NOMO-1 (cell line): ENCODE results near the gene ARSD.
A peak's percentile ranks its signal among the peaks of the same experiment; 100 is the strongest.
"Not testable (repeated sequence)": the region's sequence is repeated elsewhere in the genome, so short reads cannot be mapped to it uniquely, and the experiment has no call there.

Experiments used
- DNase-seq, 2 experiments: peaks; one replicate each; lab custom pipeline; 2025; ENCODE audit not compliant: unreplicated experiment in 2 of 2; lab: John Stamatoyannopoulos, UW

Gene ARSD, protein sequence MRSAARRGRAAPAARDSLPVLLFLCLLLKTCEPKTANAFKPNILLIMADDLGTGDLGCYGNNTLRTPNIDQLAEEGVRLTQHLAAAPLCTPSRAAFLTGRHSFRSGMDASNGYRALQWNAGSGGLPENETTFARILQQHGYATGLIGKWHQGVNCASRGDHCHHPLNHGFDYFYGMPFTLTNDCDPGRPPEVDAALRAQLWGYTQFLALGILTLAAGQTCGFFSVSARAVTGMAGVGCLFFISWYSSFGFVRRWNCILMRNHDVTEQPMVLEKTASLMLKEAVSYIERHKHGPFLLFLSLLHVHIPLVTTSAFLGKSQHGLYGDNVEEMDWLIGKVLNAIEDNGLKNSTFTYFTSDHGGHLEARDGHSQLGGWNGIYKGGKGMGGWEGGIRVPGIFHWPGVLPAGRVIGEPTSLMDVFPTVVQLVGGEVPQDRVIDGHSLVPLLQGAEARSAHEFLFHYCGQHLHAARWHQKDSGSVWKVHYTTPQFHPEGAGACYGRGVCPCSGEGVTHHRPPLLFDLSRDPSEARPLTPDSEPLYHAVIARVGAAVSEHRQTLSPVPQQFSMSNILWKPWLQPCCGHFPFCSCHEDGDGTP

DNA sequence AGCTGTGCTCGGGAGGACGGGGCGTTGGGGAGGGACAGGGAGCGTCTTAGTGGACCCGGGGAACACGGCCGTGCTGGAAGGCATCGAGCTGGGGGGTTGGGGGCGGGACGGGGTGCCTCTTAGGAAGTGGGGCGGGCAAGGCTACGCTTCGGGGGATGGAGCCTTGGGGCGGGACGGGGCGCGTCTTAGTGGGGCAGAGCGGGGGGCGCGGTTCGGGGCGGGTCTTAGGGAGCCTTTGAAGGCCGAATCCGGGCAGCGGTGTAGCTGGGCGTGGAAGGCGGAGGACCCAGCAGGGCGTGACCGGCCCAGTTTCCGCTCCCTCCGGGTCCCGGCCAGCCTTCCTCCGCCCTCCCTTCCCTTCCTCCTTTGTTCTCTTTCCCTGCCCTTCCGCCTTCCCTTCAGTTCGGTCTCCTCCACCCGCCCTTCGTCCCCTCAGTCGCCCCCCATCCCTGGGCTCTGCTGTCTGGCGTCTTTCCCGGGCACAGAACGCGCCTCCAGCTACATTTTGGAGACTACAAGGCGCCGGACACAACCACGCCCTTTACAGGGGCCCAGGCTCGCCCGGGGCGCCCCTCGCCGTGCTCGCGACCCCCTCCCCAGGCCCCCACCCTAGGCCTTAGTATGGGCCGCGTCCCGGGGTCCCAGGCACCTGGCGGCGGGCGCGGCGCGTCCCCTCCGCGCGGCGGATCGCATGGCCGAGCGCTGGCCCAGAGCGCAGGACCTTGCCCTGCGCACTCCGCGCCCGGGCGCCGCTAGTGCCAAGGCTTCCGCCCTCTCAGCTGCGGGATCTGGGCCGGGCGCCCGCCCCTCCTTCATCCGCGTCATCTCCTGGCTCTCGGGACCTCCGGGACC, at the start of gene ARSD:
Gene ARSD, minus strand, starts transcription at position 757 of the 852 bp plus-strand sequence. Its CDS starts 64 bp downstream, at position 693.
- peak; percentile 94 to 96 for DNase-seq

DNA sequence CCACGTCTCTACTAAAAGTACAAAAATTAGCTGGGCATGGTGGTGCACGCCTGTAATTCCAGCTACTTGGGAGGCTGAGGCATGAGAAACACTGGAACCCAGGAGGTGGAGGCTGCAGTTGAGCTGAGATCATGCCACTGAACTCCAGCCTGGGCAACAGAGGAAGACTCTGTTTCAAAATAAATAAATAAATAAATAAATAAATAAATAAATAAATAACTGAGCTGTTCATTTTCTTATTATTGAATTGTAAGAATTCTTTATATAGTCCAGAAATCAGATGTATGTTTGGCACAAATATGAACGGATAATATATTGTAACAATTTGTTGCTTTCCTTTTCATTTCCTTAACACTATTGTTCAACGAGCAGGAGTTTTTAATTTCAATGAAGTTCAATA, 49.5 kb upstream of the ARSD start:
- DNase-seq, result not testable (repeated sequence)

DNA sequence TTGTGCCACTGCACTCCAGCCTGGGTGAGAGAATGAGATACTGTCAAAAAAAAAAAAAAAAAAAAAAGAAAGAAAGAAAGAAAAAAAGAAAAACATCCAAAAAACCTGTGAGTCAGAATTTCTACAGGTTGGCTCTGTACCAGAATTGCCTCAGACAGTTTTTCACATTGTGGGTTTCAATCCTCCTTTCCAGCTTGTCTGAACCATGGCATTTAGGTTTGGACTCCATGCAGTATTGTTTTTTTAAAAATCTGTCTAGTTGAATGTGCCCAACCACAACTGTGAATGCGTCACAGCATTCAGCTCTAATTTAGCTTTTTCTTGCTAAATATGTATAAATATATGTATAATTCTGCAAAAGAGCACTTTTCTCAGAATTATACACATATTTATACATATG, 45.8 kb upstream of the ARSD start:
- DNase-seq, result no peak

DNA sequence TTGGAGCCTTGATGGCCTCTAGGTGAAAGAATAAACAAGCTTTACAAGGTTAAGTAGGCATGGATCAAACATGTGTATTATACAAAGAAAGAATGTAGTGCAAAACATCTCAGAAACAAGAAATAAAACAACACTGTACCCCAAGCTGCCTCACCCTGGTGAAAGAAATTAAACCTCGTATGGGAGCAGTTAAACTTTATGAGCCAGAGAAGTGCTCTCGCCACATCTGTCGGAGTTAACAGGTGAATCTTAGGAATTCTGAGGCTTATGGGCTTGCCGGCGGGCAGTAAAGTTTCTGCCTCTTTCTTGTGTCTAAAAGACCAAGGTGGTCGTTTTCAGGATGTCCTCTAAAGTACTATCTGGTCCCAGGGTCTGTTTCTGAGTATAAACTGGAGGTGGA, 43.3 kb upstream of the ARSD start:
- no peak for DNase-seq

DNA sequence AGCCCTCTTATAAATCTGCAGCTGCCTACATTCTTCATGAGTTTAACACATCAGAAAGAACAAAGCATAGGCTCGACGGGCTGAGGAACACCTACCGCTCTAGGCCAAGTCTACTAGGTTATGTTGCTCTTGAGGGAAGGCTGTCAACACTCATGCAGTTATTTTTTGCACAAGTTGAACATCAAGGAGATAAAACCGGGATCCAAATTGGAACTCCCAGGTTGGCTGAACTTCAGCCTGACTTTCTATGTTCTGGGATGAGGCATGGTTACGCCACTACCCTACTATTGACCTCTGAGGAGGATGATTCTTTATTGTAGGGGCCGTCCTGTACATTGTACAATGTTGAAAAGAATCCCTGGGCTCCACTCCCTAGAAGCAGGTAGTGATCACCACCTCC, 39.9 kb upstream of the ARSD start:
- DNase-seq, result no peak

DNA sequence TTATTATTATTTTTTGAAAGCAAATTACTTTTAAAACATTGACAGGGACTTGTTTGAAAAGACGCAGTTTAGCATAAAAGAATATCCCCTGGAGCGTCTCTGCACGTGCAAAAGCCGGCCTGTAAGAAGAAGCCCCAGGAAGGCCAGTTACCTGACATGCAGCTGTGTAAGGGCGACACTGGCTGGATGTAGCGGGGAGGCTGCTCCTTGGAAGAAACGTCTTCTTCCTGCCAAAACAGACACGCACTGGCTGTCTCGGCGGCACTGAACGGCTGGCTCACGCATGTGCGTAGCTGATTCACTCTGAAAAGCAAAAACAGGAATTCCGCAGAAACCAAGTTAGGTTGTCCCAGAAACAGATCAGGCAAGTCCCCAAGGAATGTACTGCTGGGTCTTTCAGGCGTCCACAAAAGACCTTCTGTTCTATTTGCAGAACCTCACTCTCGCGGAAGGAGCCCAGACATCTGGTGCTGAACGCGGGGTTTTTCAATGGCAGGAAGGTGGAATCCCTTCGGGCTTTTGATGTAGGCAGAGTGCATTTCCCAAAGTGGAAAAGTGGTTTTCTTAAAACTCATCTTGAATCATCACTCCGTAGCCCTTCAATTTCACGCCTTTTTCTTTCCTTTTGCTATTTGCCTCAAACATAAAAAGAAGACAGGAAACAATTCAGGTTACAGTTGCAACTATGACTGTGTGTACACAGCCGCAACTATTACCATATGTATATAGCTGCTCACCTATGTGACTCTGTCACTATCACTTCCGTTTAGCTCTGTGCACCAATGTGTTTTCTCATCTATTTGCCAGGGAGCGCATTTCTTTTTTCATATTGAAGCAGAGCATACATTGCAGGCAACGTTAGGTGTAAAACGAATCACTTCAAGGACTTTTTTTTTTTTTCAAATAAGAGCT, 39.1 kb upstream of the ARSD start:
- no peak for DNase-seq

DNA sequence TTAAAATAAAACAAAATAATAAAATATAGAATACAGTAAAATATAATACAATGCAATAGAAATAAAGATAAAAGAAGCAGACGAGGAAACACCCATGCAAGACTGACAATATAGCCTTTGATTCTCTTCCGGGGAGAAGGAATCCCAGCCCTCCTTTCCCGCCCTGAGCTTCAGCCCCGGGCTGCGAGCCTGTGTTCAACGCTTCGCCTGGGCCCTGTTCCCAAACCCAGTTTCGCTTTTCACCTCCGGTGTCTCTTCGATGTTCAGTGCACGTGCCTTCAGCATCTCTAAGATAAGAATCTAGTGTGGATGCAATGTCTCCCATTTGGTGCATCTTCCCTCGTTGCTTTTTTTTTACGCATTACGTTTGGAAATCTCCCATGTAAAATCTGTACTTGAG, 38.4 kb upstream of the ARSD start:
- no peak for DNase-seq

DNA sequence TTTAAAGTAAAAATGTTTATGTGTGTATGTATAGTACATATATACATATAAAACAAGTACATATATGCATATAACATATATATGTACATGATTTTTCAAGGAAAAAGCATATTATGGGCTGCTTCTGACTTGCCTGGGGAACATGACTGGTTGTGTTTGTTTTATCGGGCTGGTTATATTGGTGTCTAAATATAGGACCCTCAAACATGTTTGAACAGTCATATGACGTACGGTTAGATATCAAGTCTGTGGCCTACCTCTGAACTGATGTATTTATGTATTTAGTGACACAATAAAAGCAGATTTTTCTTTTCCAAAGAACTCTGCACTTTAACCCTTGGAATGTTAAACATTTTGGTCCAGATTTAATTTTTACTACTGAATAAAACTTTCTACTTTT, 37.9 kb upstream of the ARSD start:
- DNase-seq, result no peak

DNA sequence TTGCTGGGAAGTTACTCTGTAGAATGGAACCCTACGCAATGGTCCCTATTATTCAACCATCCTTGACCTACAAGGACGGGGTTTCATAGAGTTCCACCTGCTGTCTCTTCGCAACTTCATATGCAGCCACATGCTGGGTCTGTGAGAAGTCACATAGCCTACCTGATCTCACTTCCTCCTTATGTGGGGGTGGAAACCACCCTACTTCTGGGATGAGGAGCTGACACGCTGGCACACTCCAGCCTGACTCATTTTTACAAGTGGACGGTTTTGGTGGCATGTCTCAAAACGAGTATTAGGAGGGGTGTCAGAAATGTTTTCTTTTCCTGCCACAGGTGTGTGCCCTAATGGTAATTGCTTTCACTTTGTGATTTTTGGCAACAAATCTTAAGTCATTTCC, 36.8 kb upstream of the ARSD start:
- peak; percentile 47 to 55 for DNase-seq

DNA sequence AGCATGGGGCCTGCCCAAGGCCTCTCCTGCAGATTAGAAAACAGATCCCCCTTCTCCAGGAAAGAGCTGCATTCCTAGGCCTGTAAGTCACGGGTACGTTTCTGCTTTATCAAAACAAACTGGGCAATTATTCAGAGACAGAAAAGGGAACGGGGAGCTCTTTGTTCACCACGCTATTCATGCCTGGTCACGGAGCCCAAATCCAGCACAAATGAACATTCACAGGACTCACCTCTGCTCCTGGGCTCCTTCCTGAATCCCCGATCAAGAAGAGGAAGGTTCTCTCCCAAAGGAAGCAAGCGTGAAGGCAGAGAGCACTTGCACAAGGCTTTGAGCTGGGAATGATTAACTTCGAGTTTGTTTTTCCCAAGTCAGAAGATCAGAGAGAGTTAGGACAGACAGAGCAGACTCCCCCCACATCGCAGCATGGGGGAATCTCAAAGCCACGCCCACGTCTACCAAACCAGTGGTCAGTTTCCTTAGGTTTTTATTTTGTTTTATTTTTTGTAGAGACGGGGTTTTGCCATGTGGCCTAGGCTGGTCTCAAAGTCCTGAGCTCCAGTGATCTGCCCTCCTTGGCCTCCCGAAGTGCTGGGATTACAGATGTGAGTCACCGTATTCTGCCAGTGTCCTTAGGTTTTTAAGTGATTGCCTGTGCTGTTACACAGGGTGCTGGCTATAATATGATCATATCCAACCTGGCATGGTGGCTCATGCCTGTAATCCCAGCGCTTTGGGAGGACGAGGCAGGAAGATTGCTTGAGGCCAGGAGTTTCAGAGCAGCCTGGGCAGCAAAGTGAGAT, 35.1 kb upstream of the ARSD start:
- DNase-seq, result not testable (repeated sequence)

DNA sequence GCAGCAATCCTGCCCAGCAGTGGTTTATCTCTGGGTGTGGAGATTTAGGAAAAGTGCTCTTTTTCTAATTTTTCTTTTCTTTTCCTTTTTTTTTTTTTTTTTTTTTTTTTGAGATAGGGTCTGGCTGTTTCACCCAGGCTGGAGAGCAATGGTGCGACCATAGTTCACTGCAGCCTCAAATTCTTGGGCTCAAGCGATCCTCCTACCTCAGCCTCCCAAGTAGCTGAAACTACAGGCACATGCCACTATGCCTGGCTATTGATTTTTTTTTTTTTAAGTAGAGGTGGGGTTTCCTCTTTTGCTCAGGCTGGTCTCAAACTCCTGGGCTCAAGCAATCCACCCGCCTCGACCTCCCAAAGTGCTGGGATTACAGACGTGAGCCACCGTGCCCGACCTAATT, 34.3 kb upstream of the ARSD start:
- not testable (repeated sequence) for DNase-seq

DNA sequence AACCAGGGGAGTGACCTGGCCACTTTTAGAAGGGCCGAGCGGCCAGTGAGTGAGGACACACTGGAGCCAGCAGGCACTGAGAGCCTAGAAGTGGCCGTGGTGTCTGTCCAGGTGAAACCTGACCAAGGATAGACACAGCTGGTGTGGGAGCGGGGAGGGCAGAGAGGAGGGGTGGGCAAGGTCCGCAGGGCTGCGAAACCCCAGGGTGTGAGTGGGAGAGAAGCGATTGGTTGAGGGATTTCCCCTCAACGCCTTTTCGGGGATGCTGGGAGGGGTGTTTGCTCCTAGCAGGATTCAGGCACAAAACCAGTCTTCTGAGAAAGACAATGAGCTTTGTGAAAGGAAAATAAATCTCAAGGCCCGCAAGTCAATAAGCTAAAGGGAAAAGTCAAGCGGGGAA, 33.2 kb upstream of the ARSD start:
- DNase-seq, result no peak

DNA sequence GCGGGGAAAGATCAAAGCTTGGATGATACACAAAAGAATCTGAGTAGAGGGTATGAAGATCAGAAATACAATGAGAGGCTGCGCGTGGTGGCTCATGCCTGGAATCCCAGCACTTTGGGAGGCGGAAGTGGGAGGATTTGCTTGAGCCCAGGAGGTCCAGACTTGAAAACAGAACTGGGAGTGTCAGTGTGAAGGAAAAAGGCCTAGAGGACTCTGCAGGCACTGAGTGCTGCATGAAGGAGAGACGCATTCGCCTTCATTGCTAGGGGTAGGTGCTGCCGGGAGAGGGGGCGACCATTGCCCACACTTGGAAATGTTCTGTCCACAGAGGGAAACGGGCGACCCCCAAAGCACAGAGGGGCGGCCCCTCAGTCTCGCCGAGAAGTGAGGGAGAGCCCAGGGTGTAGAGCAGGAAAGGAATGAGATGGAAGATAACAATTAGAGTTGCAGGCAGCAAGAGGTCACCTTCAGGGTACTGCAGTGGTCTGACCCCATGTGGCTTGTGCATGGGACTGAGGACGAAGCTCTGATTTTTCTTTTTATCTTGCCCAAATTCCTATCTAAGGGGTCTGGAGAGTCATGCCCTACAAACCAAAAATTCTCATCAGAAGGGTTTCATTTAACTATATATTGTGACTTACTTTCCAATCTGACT, 31.8 kb upstream of the ARSD start:
- no peak for DNase-seq

DNA sequence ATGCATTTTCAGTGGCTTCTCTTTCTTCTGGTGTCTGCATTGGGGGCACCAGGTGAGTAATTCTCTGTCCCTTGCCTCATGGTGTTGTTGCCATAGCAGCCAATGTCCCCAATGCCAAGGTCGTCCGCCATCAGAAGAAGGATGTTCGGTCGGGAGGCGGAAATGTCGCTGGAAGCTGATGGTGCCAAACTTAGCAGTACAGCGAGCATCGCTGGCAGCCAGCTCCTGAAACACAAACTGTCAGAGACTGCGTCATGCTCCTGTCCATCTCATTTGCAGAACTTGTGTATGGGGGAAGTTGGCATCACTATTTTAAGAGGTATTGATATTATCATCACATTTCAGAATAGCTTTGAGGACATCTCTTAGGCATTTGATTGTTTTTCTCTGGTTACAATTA, 29.1 kb upstream of the ARSD start:
- peak; percentile 3 to 47 for DNase-seq

DNA sequence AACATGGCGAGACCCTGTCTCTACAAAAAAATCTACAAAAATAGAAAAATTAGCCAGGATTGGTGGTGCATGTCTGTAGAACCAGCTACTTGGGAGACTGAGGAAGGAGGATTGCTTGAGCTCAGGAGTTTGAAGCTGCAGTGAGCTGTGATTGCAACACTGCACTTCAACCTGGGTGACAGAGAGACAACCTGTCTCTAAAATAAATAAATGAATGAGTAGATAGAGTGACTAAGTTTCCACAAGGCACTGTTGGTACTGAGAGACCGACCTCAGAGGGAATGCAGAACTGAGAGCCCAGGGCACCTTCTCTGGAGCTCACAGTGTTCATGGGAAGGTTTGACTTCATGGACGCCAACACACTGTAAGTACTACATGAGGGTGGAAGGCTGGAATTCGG, 26.7 kb upstream of the ARSD start:
- DNase-seq, result no peak

DNA sequence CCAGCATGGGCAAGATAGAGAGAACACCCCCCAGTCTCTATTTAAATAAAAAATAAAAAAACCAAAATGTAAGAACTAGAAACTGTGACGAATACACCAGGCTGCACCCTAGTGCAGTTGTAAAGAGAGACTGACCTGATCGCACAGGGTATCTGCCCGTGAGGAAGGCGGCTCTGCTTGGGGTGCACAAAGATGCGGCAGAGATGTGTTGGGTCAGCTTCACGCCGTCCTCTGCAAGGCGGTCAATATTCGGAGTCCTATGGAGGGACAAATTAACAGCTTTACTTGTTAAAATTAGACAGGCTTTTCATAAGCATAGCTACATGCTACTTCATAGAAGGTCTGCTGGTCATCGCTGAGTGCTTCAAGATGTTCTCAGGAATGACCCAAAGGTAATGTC, 26.1 kb upstream of the ARSD start:
- no peak for DNase-seq

DNA sequence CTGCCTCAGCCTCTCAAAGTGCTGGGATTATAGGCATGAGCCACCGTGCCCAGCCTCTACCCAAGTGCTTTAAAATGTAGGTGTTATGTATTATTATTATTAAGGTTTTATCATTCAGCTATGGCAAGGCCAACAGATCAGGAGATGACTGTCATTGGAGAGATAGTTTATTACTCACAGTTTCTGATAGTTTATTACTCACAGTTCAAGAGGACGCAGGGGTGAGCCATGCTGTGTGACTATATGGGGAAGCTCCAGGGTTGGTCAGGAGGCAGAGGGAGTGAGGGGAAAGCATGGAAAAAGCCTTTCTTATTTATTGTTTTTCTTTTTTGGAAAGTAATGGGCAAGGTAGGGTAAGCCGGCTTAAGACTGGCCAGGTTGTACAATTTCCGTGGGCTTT, 25.4 kb upstream of the ARSD start:
- DNase-seq, result no peak

DNA sequence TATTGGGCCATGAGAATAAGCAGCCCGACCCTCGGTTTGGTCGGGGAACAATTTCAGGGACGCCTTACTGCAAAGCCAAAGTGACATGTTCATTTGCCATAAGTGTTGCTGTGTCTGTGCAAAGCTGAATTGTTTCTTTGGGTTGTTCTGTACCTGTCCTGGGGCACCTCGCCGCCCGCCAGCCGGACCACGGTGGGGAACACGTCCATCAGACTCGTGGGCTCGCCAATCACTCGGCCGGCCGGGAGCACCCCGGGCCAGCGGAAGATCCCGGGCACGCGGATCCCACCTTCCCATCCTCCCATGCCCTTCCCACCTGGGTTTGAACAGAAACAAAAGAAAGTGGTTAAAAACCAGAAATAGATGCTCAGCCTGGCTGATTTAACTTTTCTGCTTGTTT, 8.8 kb upstream of the ARSD start:
- not testable (repeated sequence) for DNase-seq
